D721Med (cell line): ENCODE data around the gene NUDT10.
"Not testable (repeated sequence)": the region's sequence is repeated elsewhere in the genome, so short reads cannot be mapped to it uniquely, and the experiment has no call there.

Experiments
- DNase-seq: peaks from one replicate; pipeline ENCODE4 v3.0.0; 2011; ENCODE audit warnings: low spot score; ENCODE audit not compliant: insufficient read length
- FAIRE-seq: peaks from 2 replicates; lab custom pipeline; 2011; peaks lifted over from hg19 to GRCh38; lab: Jason Lieb, UNC
- TF ChIP-seq, protein P1 (sequence below): IDR thresholded peaks from 2 replicates; pipeline ENCODE4 v1.5.1; 2012; ENCODE audit warnings: mild to moderate bottlenecking, control low read depth; ENCODE audit not compliant: insufficient read depth; ENCODE audit errors: missing control alignments

NUDT10 gene

DNA sequence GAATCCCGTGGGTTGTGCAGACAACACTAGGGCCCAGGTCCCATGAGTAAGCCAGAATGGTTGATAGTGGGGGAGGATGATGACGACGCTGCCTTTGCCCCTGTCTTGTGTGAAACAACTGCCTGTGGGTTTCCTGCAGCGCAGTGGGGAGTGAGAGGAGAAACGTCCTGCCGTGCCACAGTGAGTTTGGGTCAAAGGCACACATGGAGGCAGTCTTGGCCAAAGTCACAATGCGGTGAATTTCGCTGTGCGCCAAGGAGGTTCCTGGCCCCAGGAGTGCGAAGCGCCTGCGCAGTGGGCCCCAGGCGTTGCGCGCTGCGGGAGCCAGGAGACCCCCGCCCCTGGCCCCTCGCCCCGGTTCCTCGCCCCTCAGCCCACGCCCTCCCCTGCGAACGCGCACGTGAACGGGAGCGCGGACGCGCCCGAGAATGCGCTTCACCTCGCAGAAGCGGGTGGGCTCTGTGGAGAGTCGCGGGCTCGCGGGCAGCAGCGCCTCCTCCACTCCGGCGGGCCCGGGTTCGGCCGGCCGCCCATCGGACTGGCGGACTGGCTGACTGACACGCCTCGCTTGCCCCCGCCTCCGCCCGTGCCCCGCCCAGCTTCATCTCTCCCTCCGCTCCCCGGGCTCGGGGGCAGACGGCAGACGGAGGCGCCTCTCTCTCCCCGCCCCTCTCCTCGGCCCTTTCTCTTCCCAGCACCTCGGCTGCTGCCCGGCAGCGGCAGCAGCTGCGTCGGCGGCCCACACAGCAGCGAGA lies at the start of gene NUDT10:
Gene NUDT10 (plus strand): TSS at position 635 of the 755 bp plus-strand sequence. CDS start 144 bp downstream, outside the sequence.
- DNase-seq, result peak; percentile 18
- TF ChIP-seq, protein P1, sequence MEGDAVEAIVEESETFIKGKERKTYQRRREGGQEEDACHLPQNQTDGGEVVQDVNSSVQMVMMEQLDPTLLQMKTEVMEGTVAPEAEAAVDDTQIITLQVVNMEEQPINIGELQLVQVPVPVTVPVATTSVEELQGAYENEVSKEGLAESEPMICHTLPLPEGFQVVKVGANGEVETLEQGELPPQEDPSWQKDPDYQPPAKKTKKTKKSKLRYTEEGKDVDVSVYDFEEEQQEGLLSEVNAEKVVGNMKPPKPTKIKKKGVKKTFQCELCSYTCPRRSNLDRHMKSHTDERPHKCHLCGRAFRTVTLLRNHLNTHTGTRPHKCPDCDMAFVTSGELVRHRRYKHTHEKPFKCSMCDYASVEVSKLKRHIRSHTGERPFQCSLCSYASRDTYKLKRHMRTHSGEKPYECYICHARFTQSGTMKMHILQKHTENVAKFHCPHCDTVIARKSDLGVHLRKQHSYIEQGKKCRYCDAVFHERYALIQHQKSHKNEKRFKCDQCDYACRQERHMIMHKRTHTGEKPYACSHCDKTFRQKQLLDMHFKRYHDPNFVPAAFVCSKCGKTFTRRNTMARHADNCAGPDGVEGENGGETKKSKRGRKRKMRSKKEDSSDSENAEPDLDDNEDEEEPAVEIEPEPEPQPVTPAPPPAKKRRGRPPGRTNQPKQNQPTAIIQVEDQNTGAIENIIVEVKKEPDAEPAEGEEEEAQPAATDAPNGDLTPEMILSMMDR, result no peak

DNA sequence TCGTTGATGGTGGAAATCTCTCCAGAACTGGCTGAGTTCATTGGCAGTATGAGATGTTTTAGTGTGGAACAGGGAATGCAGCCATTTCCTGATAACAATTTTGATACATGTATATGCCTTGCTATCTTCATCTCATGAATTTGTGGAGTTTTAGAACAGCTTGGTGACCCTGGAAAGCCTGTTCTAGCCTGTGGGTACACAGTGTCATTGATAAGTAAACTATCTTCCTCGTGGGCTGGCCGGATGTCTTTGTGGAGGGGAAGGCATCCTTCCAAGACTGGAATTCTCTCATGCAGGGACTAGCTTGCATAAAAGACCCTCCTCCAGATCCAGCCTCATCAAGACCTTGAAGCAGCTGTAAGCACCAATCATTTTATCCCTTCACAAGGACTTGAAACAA lies 40.2 kb upstream of the NUDT10 start:
- TF ChIP-seq, protein P1, result no peak
- DNase-seq (no peak), FAIRE-seq (no peak)

More for the DNA sequence above, at the start of gene NUDT10:
- no peak for FAIRE-seq

DNA sequence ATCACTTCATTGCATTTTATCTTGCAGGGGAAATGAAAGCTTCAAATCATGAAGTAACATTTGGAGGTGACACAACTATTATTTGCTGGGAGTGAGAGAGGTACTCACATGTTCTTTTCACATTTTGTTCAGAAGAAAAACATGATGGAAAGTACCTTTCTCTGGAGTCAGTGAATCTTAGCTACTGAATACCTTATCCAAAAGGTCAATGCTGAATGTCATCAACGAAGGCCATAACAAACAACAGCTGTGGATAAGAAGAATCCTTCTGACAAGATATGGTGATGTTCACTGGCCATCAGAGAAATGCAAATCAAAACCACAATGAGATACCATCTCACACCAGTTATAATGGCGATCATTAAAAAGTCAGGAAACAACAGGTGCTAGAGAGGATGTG lies 36.5 kb upstream of the NUDT10 start:
- DNase-seq, result no peak
- no peak for FAIRE-seq

DNA sequence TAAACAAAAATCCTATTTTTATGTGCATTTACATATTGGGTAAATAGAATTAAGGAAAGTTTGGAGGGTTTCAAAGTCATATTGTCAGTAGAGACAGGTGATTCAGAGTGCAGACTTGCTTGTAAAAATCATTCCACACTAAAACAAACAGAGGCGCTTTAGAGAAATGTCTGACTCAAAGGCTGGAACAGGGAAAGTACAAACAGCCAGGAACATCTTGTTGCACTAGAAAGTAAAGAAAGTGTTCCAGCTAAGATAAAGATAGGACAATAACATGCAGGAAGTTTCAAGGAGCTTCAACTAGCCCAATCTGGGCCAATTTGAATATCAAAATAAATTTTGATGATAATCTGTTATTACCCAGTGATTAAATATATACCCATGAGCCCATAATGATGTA lies 16.4 kb upstream of the NUDT10 start:
- FAIRE-seq (no peak), DNase-seq (no peak)
- TF ChIP-seq, protein P1, result no peak

More for the DNA sequence above, 36.5 kb upstream of the NUDT10 start:
- TF ChIP-seq, protein P1, result no peak

DNA sequence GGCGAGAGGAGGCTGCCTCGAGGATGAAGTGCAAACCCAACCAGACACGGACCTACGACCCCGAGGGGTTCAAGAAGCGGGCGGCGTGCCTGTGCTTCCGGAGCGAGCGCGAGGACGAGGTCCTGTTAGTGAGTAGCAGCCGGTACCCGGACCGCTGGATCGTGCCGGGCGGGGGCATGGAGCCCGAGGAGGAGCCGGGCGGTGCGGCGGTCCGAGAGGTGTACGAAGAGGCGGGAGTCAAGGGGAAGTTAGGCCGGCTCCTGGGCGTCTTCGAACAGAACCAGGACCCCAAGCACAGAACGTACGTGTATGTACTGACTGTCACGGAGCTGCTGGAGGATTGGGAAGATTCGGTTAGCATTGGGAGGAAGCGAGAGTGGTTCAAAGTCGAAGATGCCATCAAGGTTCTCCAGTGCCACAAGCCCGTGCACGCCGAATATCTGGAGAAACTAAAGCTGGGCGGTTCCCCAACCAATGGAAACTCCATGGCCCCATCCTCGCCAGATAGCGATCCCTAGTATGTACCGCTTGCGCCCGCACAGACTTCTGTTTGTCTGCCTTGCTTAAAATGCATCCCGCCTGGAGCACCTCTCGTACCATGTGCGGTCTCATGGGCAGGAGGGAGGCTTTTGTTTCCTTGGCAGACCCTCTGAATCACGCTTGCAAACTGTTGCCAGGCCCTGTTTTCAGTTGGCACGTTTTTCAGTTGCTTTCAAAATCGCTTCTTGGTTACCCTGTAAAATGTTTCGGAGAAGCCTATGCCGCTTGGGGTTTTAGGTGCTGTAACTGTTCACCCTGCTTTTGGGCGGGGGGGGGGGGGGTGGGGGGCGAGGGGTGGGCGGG lies 542 bp downstream of the NUDT10 start:
- DNase-seq, FAIRE-seq: not testable (repeated sequence)

DNA sequence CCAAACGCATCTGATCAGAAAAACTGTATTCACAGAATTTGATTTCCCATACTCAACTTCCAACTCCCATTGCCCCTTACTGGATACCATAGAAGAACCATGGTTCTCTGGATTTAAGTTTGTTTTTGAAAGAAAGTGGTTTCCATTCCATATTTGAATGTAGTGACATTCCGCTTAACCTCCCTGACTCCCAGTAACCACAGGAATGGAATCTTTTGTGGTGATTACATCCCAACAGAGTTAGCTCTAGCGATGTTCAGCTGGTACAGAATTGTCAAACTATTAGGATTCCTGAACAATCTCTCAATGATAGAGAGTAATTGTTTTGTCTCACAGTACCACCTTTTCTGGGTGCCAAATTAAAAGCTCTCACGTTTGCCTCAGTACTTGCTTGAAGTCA lies 1.7 kb downstream of the NUDT10 start:
- DNase-seq (no peak), FAIRE-seq (no peak)
- TF ChIP-seq, protein P1, result no peak

DNA sequence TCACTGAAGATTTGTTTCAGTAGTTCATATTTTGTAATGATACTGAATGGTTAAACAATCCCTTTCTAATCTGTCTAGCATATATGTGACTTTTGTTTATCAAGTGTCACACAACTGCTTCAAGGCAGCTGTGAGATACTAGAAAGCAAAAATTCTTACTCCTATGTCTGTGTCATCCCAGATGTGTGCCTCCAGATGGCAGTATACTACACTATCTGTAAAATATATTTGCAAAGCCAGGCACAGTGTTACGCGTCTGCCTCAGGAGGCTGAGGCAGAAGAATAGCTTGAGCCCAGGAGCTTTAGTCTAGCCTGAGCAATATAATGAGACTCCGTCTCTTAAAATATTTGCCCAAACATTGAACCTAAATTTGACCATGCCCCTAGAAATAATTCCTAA lies 4.0 kb downstream of the NUDT10 start:
- DNase-seq, result peak; percentile 14

More for the DNA sequence above, 4.0 kb downstream of the NUDT10 start:
- TF ChIP-seq, protein P1, result peak; percentile 46
- peak; percentile 84 for FAIRE-seq
